Epithelial cell of proximal tubule (primary cell): ENCODE results near the gene SLU7. TPM values are rescaled to one million over a fixed set of nuclear protein-coding genes. Genes with fewer than 3 reads are reported as not detected.

ENCODE experiments used
- DNase-seq: peaks from one replicate; pipeline ENCODE4 v3.0.0-alpha.2; 2011; ENCODE audit warnings: low read depth
- H3K4me3 ChIP-seq: 2 replicates; pipeline ENCODE4 v1.5.1; 2011; ENCODE audit warnings: low read depth, mild to moderate bottlenecking, low read length
- CTCF ChIP-seq: conservative IDR thresholded peaks from 2 replicates; pipeline ENCODE4 v1.5.1; 2012; ENCODE audit warnings: low read depth, mild to moderate bottlenecking, low read length
- total RNA-seq: library from RNA; depleted of rRNA; stranded (reverse); fragments of >200 nt; gene quantifications from 2 replicates; pipeline ENCODE4 v1.2.3, GENCODE V29; 2015

SLU7 gene
- total RNA-seq, 1 donor from 2014 or later = 59.0 TPM

DNA sequence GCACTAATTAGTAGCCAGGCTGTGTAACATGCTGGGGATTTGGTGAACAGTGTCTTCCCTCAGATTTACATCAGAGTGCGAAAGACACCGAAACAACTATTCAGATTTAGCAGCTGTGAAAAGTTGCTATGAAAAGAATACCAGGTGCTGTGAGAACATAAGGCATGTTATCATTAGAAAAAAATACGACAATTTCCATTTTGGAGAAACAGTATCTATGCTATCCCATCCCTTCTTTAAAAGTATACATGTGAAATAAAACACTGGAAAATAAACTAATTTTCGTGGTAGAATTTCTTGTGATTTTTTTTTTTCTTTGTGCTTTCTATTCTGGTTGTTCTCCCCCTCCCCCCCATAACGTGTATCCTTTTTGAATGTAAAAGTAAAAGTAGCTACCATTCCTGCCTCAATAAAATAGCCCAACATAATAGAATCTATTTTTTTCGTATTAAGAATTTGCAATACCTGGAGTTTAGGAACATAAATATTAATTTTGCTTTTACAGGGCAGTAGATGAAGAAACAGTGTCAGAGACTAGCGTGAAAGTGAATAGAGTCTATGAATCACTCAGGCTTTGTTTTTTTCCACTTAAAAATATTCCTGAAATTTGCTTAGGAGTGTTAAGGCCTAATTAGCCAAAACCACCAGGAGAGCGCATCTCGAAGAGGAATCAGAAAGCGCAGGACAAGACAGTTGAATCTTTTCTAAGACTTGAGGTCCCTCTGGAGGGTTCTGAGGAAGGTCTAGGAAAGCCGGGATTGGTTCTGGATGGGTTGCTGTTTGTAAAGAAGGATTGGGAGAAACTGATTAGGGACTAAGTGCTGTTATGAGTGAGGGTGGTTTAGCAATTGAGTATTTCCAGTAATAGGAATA is 813 bp upstream of the SLU7 start:
- H3K4me3 ChIP-seq = peak overlapping the region; percentile 95
- no peak for TF ChIP-seq CTCF
- no peak for DNase-seq

GRCh38 chr5:160399402-160400353 is 19.2 kb downstream of the SLU7 start, which contains the start of gene FAM200C:
FAM200C (minus strand) TSS chr5:160400054; CDS start chr5:160395490, 4,564 bp downstream.
- TF ChIP-seq CTCF = no peak
- peak within 1 kb of the TSS; percentile 70 for H3K4me3 ChIP-seq
- peak; percentile 41 for DNase-seq

GRCh38 chr5:160398806-160399205 is 20.1 kb downstream of the SLU7 start:
- H3K4me3 ChIP-seq = peak overlapping the region; percentile 70
- no peak for DNase-seq
- no peak for TF ChIP-seq CTCF

DNA sequence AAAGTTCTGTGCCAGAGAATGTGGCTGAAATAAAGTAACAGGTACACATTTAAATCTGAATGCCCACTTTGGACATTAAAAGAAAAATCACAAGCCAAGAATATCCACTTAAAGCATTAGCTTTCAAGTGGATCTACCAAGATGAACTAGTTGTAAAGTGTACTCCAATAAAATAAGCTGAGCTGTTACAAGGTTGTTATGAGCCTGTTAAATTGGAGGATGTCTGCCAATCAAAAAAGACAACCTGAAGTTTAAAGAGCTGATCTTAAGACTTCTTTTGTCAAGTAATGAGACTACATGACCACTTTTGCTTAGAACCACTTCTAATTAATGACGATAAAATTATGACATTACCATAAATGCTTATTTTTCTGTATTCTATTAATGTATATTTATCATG is 21.4 kb downstream of the SLU7 start:
- no peak for DNase-seq
- H3K4me3 ChIP-seq = no peak overlapping the region
- TF ChIP-seq CTCF = no peak

DNA sequence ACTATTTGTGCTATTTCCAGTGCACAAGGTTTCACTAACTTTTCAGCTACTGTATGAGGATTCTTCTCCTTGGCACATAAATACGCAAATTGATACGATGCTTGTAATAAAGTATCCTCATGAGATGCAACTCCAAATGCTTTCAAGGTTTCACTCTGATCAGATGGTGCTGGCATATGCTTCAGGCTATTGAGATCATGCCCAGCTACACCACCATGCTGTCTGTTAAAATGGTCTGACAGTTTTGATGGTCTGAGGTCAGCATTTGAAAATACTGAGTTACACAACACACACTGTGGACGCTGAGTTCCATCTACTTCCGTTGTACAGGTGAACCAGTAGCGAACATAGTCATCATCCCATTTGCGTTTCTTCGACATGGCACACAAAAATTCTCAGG is 23.8 kb downstream of the SLU7 start:
- no peak for TF ChIP-seq CTCF
- no peak for DNase-seq
- no peak overlapping the region for H3K4me3 ChIP-seq

GRCh38 chr5:160390787-160391696 is 27.8 kb downstream of the SLU7 start:
- no peak overlapping the region for H3K4me3 ChIP-seq
- peak; percentile 51 for TF ChIP-seq CTCF
- no peak for DNase-seq
